Measurements from ENCODE around the gene CCND2. TPM values are rescaled to one million over a fixed set of nuclear protein-coding genes. Genes with fewer than 3 reads are reported as not detected.

The CCND2 gene
- total RNA-seq, 1 experiment from 2014 or later, result 70.9 TPM

- Mint-ChIP-seq H3K27me3 (ENCODE audit: insufficient read depth, unreplicated experiment) (peaks cover 87% of the 10 kb centered on the region), H3K9me3 (ENCODE audit: unreplicated experiment) (peaks cover 24% of the 10 kb centered on the region), H3K4me1 (ENCODE audit: insufficient read depth, unreplicated experiment) (no peaks in the 10 kb centered on the region), H3K27ac (ENCODE audit: low read depth, unreplicated experiment) (no peak overlapping the region), H3K36me3 (ENCODE audit: insufficient read depth, unreplicated experiment) (no peaks in the 10 kb centered on the region), H3K4me3 (ENCODE audit: unreplicated experiment) (no peak overlapping the region)
- ChIA-PET POLR2A (no interaction called here), CTCF (interaction anchor here (0.5 to 1.6 kb wide), 2 partner anchors 37 to 44 kb away, joined by 4 to 5 read pairs; no protein-coding TSS in a partner anchor)
- DNase-seq (ENCODE audit: unreplicated experiment), result no peak
- no TSS peak for BruUV-seq (replicated peaks)
- intact Hi-C loops (cut with micrococcal nuclease), result no loop called here
- no peak for TF ChIP-seq CTCF (IDR thresholded peaks at IDR 0.05; ENCODE audit: unreplicated experiment)
Observed at GRCh38 chr12:4240161-4240783, 33.3 kb upstream of the CCND2 start.

- Mint-ChIP-seq H3K4me1 (ENCODE audit: insufficient read depth, unreplicated experiment) (no peaks in the 10 kb centered on the region), H3K36me3 (ENCODE audit: insufficient read depth, unreplicated experiment) (no peaks in the 10 kb centered on the region), H3K27me3 (ENCODE audit: insufficient read depth, unreplicated experiment) (peaks cover 84% of the 10 kb centered on the region), H3K4me3 (ENCODE audit: unreplicated experiment) (no peak overlapping the region), H3K27ac (ENCODE audit: low read depth, unreplicated experiment) (no peak overlapping the region), H3K9me3 (ENCODE audit: unreplicated experiment) (peaks cover 24% of the 10 kb centered on the region)
- no peak for DNase-seq (ENCODE audit: unreplicated experiment)
- intact Hi-C loops (cut with micrococcal nuclease), result no loop called here
- TF ChIP-seq CTCF (IDR thresholded peaks at IDR 0.05; ENCODE audit: unreplicated experiment), result no peak
- POLR2A ChIA-PET, result no interaction called here
- CTCF ChIA-PET, result interaction anchor here (1.6 kb wide), 1 partner anchor 36 kb away, joined by 5 read pairs; no protein-coding TSS in a partner anchor
- BruUV-seq (replicated peaks), result no TSS peak
Observed at GRCh38 chr12:4240981-4241380, 32.6 kb upstream of the CCND2 start.

- ChIA-PET POLR2A (interaction anchor here (1.2 kb wide), 1 partner anchor 8 kb away, joined by 3 read pairs; no protein-coding TSS in a partner anchor), CTCF (interaction anchor here (1.6 kb wide), 1 partner anchor 35 kb away, joined by 5 read pairs; no protein-coding TSS in a partner anchor)
- H3K36me3 Mint-ChIP-seq (ENCODE audit: insufficient read depth, unreplicated experiment), result no peaks in the 10 kb centered on the region
- H3K4me1 Mint-ChIP-seq (ENCODE audit: insufficient read depth, unreplicated experiment), result no peaks in the 10 kb centered on the region
- no peak overlapping the region for H3K4me3 Mint-ChIP-seq (ENCODE audit: unreplicated experiment)
- no peak for DNase-seq (ENCODE audit: unreplicated experiment)
- intact Hi-C loops (cut with micrococcal nuclease), result no loop called here
- H3K27ac Mint-ChIP-seq (ENCODE audit: low read depth, unreplicated experiment), result no peak overlapping the region
- H3K9me3 Mint-ChIP-seq (ENCODE audit: unreplicated experiment), result peaks cover 24% of the 10 kb centered on the region
- H3K27me3 Mint-ChIP-seq (ENCODE audit: insufficient read depth, unreplicated experiment), result peaks cover 78% of the 10 kb centered on the region
- BruUV-seq (replicated peaks), result no TSS peak
- TF ChIP-seq CTCF (IDR thresholded peaks at IDR 0.05; ENCODE audit: unreplicated experiment), result no peak
Observed at GRCh38 chr12:4241592-4241991, 32.0 kb upstream of the CCND2 start.

- H3K4me3 Mint-ChIP-seq (ENCODE audit: unreplicated experiment), result no peak overlapping the region
Observed at GRCh38 chr12:4242595-4242994, 31.0 kb upstream of the CCND2 start.

More at GRCh38 chr12:4242595-4242994, 31.0 kb upstream of the CCND2 start:
- no peaks in the 10 kb centered on the region for H3K36me3 Mint-ChIP-seq (ENCODE audit: insufficient read depth, unreplicated experiment)
- no peak for TF ChIP-seq CTCF (IDR thresholded peaks at IDR 0.05; ENCODE audit: unreplicated experiment)
- no TSS peak for BruUV-seq (replicated peaks)
- H3K27ac Mint-ChIP-seq (ENCODE audit: low read depth, unreplicated experiment), result no peak overlapping the region
- CTCF ChIA-PET, result interaction anchor here (0.8 kb wide), 1 partner anchor 22 kb away, joined by 3 read pairs; no protein-coding TSS in a partner anchor
- peaks cover 68% of the 10 kb centered on the region for H3K27me3 Mint-ChIP-seq (ENCODE audit: insufficient read depth, unreplicated experiment)
- intact Hi-C loops (cut with micrococcal nuclease), result no loop called here
- POLR2A ChIA-PET, result interaction anchor here (1.2 kb wide), 1 partner anchor 9 kb away, joined by 3 read pairs; no protein-coding TSS in a partner anchor
- DNase-seq (ENCODE audit: unreplicated experiment), result no peak
- H3K9me3 Mint-ChIP-seq (ENCODE audit: unreplicated experiment), result peaks cover 24% of the 10 kb centered on the region
- H3K4me1 Mint-ChIP-seq (ENCODE audit: insufficient read depth, unreplicated experiment), result no peaks in the 10 kb centered on the region
